ENCODE data around the gene PLEKHH1. TPM values are rescaled to one million over a fixed set of nuclear protein-coding genes. Genes with fewer than 3 reads are reported as not detected.

Gene PLEKHH1
- polyA plus RNA-seq, 1 donor from 2014 or later, result 34.1 TPM

GRCh38 chr14:67492538-67492937 is 40.6 kb upstream of the PLEKHH1 start:
- Histone ChIP-seq H3K9me3 (ENCODE audit: low read length) (no peaks in the 10 kb centered on the region), H3K79me2 (replicated peaks; ENCODE audit: insufficient read depth, low read length) (no peaks in the 10 kb centered on the region), H3K9me2 (ENCODE audit: insufficient read depth, low read length) (no peaks in the 10 kb centered on the region), H3K4me3 (ENCODE audit: low read length) (no peak overlapping the region), H3K36me3 (ENCODE audit: insufficient read depth, low read length) (no peaks in the 10 kb centered on the region), H4K20me1 (ENCODE audit: insufficient read depth) (no peaks in the 10 kb centered on the region), H3K9ac (ENCODE audit: low read length) (no peak overlapping the region), H3K4me2 (ENCODE audit: low read length) (no peak overlapping the region), H3K27me3 (ENCODE audit: insufficient read depth, low read depth, low read length) (no peaks in the 10 kb centered on the region), H3K27ac (ENCODE audit: low read length) (no peak overlapping the region), H3F3A (ENCODE audit: insufficient read depth, low read length, poor library complexity, severe bottlenecking) (no peaks in the 10 kb centered on the region), H2AFZ (ENCODE audit: low read depth, low read length) (no peak overlapping the region)
- no peak for TF ChIP-seq POLR2AphosphoS5 (IDR thresholded peaks at IDR 0.05)
- TF ChIP-seq, protein P1, sequence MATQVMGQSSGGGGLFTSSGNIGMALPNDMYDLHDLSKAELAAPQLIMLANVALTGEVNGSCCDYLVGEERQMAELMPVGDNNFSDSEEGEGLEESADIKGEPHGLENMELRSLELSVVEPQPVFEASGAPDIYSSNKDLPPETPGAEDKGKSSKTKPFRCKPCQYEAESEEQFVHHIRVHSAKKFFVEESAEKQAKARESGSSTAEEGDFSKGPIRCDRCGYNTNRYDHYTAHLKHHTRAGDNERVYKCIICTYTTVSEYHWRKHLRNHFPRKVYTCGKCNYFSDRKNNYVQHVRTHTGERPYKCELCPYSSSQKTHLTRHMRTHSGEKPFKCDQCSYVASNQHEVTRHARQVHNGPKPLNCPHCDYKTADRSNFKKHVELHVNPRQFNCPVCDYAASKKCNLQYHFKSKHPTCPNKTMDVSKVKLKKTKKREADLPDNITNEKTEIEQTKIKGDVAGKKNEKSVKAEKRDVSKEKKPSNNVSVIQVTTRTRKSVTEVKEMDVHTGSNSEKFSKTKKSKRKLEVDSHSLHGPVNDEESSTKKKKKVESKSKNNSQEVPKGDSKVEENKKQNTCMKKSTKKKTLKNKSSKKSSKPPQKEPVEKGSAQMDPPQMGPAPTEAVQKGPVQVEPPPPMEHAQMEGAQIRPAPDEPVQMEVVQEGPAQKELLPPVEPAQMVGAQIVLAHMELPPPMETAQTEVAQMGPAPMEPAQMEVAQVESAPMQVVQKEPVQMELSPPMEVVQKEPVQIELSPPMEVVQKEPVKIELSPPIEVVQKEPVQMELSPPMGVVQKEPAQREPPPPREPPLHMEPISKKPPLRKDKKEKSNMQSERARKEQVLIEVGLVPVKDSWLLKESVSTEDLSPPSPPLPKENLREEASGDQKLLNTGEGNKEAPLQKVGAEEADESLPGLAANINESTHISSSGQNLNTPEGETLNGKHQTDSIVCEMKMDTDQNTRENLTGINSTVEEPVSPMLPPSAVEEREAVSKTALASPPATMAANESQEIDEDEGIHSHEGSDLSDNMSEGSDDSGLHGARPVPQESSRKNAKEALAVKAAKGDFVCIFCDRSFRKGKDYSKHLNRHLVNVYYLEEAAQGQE (IDR thresholded peaks at IDR 0.05; ENCODE audit: borderline replicate concordance), result no peak
- no peak for TF ChIP-seq MXI1 (conservative IDR thresholded peaks at IDR 0.05; ENCODE audit: poor library complexity, severe bottlenecking)
- no peak for TF ChIP-seq EZH2 (IDR thresholded peaks at IDR 0.05; ENCODE audit: borderline replicate concordance, insufficient read depth, low read length, poor library complexity, severe bottlenecking)
- TF ChIP-seq SMC3 (conservative IDR thresholded peaks at IDR 0.05; ENCODE audit: poor library complexity), result no peak
- no peak for TF ChIP-seq RAD21 (conservative IDR thresholded peaks at IDR 0.05)
- no peak for TF ChIP-seq EP300 (conservative IDR thresholded peaks at IDR 0.05; ENCODE audit: poor library complexity, severe bottlenecking)
- no peak for TF ChIP-seq CTCF (IDR thresholded peaks at IDR 0.05; ENCODE audit: poor library complexity, severe bottlenecking)
- TF ChIP-seq TAF1 (IDR thresholded peaks at IDR 0.05; ENCODE audit: low read depth), result no peak

DNA sequence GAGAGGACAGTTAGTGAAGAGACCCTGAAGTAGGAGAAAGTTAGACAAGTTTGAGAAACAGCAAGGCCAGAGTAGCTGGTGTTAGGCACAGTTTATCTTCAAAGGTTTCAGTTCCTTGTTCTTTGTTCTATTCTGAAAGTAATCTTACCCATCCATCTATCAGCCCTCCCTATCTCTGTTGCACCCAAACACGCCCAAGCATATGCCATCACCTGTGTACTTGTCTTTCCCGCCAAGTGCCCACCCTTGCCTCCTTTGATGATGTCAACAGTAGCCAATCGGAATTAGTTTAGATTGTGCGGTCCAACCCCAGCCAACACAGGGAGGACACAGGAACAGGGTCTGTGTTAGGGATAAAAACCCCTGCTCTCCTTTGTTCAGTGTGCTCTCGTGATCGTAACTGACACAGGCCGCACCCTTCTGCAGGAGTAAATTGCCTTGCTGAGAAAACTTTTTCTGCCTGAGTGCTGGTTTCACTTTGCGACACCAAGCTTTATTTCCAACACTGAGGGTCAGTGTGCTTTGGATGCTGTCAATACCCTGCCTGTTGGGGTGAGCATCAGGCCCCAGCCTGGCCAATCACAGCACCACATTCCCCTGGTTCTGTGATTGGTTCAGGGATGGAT is 39.9 kb upstream of the PLEKHH1 start:
- Histone ChIP-seq H2AFZ (ENCODE audit: low read depth, low read length) (no peak overlapping the region), H3F3A (ENCODE audit: insufficient read depth, low read length, poor library complexity, severe bottlenecking) (no peaks in the 10 kb centered on the region), H3K9ac (ENCODE audit: low read length) (no peak overlapping the region), H3K4me2 (ENCODE audit: low read length) (no peak overlapping the region), H3K4me3 (ENCODE audit: low read length) (no peak overlapping the region), H3K9me2 (ENCODE audit: insufficient read depth, low read length) (no peaks in the 10 kb centered on the region), H3K36me3 (ENCODE audit: insufficient read depth, low read length) (no peaks in the 10 kb centered on the region), H4K20me1 (ENCODE audit: insufficient read depth) (no peaks in the 10 kb centered on the region), H3K27ac (ENCODE audit: low read length) (no peak overlapping the region), H3K79me2 (replicated peaks; ENCODE audit: insufficient read depth, low read length) (no peaks in the 10 kb centered on the region), H3K9me3 (ENCODE audit: low read length) (no peaks in the 10 kb centered on the region), H3K27me3 (ENCODE audit: insufficient read depth, low read depth, low read length) (no peaks in the 10 kb centered on the region)
- TF ChIP-seq RAD21 (conservative IDR thresholded peaks at IDR 0.05) (no peak), TAF1 (IDR thresholded peaks at IDR 0.05; ENCODE audit: low read depth) (no peak), CTCF (IDR thresholded peaks at IDR 0.05; ENCODE audit: poor library complexity, severe bottlenecking) (no peak), EP300 (conservative IDR thresholded peaks at IDR 0.05; ENCODE audit: poor library complexity, severe bottlenecking) (no peak), SMC3 (conservative IDR thresholded peaks at IDR 0.05; ENCODE audit: poor library complexity) (no peak), MXI1 (conservative IDR thresholded peaks at IDR 0.05; ENCODE audit: poor library complexity, severe bottlenecking) (no peak), POLR2AphosphoS5 (IDR thresholded peaks at IDR 0.05) (no peak), EZH2 (IDR thresholded peaks at IDR 0.05; ENCODE audit: borderline replicate concordance, insufficient read depth, low read length, poor library complexity, severe bottlenecking) (no peak)
- TF ChIP-seq, protein P1 (IDR thresholded peaks at IDR 0.05; ENCODE audit: borderline replicate concordance), result no peak

Measured in neural cell (in vitro differentiated cells).